Activated CD4-positive, CD25-positive, alpha-beta regulatory T cell treated with anti-CD3 and anti-CD28 coated beads, Interleukin-2, amount 50 U/mL, for 24 hours (primary cell): ENCODE data around the gene IFNLR1.

ENCODE experiments used
- ATAC-seq, 2 donors: fragments of 150-1000 bp; cut with Tn5 transposase; one replicate each; pipeline ENCODE4 v1.10.0; 2021; ENCODE audit warnings: mild to moderate bottlenecking in 1 of 2, moderate library complexity in 1 of 2

IFNLR1 gene

DNA sequence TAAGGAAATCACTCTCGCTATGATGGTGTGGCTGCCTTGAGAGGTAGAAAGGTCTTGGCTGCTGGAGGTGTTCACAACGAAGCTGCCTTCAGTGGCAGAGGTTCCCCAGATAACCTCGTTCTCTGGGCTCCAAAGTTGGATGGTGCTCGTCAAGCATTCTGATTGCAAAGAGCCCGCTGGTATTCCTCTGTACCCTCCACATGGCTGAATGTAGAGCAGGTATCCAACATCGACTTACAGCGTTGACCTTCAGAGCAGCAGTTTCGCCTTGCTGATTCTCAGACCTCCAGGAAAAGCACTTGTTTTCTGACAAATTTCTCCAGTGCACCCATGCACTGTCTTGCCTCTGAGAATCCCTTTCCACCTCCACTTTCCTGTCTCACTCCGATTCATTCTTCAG is 39.9 kb downstream of the IFNLR1 start:
- ATAC-seq, result no peak

DNA sequence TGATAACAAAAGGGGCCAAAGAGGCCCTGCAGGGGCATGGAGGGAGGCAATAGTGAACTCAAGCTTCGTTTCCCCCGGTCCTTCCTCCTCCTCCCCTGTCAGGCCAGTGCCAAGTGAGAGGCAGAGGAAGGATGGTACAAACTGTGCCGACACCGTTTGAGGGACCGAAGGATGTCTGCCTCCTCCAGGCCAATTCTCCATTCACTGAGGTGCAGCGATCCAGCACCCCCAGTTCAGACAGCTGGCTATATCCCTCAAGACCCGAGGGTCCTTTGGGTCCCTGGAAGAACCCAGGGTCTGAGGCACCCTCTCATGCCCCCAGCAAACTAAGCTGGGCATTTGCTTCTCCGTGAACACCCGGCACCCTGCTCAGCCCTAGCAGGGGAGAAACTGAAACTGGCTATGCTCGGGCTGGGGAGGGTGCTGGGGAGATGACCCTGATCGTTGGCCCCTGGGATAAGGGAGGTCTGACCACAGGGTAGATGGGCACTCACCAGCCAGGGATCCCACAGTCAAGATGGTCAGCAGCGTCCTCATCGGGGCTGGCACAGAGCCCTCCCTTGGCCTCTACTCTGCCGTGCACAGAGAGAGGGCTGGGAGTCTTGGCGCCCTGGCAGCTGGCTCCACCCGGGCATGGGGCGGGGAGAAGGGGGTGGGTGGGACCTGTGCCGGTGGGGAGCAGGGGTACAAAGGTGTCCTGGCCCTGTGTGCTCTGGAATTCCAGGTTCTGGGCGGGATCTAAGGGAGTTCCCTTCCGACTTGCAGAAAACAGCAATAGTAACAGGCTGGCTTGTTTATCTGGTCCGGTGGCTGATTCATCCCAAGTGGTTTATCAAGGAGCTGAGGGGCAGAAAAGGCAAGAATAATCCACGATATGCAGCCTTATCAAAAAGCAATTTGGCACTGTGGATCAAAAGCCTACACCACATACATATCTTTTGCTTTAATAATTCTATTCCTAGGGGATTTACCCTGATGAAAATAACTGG is 44.2 kb downstream of the IFNLR1 start, which contains the start of gene IL22RA1:
IL22RA1 (minus strand) TSS at position 595 of the 989 bp plus-strand sequence; CDS start at position 537, 58 bp downstream.
- no peak for ATAC-seq

DNA sequence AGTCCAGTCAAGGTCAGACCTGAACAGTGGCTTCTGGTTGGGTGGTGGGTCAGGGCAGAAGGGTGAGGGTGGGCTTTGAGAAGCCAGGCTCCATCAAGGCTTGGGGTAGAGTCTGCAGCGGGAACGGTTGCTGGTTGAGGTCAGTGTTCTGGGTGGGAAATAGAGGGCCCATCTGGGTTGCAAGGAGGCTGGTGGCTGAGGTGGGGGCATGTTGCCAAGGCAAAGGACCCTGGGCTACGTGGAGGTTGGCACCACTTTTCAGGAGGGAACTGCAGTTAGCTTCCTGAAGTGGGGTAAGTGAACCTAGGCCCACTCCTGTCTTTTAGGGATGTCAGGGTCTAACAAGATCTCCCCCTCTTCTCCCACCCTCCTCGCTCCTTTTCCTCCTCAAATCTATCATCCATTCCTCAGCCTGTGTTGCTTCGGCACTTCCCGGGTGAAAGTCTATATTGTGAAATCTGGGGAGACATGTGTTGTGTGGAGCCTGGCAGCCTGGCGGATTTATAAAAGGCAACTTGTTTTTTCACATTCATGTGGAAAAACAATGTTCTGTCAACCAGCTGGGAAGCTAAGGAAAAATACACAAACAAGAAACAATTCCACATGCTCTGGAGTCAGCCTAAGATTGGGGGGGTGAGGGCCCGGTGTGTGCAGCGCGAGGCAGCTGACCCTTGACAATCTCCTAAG is 45.6 kb downstream of the IFNLR1 start:
- no peak for ATAC-seq

DNA sequence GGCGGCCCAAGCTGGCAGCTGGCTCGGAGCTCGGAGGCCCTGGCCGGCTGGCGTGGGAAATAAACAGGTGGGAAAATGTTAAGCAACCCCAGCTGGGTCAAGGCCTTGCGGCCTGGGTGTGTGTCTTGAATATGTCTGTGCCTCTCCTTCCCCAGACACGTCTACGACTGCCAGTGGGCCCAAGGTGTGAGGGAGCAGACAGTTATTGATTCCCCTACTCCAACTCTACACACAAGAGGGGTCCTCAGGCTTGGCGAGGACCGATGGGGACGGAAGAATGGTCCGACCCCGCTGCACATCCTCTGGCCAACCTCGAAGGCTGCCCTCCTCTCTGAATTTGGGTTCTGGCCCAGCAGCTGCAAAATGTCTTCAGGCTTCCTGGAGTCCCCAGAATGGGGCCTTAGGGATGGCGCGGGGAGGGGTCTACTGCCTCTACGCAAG is 46.3 kb downstream of the IFNLR1 start:
- no peak for ATAC-seq

DNA sequence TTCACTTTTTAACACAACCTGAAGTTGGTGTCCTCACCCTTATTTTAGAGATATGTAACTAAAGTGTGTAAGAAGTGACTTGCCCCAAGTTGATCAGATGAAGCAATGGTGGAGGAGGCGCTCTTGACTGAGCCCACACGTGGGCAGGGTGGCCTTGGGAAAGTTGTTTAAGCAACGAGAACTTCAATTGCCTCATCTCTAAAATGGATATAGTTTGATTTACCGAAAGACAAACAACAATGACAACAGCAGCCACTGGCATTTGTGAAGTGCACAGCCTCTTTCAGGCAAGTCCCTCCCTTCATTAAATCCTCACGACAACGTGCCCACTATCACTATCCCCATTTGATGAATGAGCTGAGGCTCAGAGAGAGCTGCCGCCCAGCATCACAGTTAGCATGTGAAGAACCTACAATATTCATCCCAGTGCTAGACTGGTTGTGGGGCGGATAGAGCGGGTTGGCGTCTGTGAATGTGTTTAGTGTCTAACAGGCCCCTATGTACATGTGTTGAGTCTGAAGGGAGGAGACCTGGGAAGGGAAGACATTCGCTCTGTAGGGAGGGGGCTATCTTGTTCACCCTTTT is 47.2 kb downstream of the IFNLR1 start:
- no peak for ATAC-seq

DNA sequence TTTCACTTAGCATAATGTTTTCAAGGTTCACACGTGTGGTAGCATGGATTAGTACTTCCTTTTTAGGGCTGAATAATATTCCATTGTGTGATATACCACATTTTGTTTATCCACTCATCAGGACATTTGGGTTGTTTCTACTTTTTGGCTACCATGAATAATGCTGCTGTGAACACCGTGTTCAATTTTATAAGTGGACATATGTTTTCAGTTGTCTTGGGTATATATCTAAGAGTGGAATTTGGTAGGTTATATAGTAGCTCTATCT is 47.9 kb downstream of the IFNLR1 start:
- no peak for ATAC-seq

DNA sequence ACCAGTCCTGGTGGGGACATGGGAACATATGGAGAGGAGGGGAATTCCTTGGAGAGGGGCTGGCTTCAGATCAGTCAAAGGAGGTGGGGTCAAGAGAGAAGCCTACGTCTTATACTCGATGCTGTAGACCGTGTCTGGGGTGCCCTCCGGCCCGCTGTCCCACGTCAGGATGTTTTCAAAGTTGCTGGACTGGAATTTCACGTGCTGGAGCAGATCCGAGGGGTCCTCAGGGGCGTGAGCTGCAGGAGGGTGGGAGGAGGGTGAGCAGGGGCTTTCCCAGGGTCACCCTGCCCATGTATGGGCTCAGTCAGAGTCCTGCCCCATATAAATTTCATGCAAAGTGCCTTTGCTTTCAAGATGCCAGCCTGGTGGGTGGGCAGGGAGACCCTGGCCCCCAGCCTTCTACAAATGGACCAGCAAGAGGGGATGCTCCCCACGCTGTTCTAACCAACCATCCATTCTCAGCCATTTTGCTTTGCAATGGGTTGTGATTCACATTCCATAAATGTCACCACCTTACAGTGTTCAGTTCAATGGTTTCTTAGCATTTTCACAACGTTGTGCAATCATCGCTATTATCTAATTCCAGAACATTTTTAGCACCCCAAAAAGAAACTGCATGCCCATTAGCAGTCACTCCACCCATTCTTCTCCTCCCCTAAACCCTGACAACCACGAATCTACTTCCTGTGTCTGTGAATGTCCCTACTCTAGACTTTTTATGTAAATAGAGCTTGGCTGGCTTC is 48.4 kb downstream of the IFNLR1 start:
- ATAC-seq, result no peak

DNA sequence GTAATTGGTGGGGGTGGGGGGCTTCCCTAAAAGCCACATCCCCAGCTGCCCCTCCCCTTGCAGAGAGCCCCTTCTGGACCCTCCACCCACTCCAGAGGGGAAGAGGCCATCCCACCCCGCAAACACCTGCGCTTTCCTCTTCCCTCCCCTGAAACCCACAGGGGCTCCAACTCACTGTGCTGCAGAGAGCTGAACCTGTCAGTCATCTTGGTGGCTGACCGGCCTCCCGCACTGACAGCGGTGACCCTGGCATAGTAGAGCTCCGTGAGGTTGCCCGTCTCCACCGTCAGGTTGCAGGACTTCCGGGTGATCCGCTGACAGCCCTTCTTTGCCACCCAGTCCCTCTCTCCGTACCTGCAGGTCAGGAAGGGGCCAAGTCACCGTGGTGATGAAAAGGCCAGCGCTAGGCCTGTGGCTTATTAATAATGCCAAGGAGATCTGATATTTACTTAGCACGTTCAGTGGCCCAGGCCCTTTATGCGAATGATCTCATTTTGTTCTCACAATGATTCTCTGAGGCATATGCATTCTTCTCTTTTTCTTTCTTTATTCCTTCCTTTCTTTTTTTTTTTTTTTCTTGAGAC is 50.0 kb downstream of the IFNLR1 start:
- ATAC-seq, result no peak

DNA sequence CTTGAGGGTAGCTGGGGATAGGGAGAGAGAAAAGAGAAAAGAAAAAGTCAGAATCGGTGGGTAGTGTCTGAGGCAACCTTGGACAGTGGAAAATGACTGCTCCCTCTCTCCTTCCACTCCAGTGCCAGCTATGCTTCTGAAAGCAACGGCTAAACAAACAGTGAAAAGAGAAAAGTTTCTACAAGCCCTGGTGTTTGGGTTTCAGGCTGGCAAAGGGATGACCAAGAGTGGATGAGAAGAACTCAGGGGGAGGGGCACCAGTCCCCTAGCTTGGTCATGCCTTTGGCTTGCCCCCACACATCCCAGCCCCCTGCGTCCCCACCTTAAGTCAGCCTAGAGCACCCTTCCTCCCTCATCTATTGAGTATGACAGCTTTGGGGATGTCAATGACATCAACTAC is 52.7 kb downstream of the IFNLR1 start:
- no peak for ATAC-seq

DNA sequence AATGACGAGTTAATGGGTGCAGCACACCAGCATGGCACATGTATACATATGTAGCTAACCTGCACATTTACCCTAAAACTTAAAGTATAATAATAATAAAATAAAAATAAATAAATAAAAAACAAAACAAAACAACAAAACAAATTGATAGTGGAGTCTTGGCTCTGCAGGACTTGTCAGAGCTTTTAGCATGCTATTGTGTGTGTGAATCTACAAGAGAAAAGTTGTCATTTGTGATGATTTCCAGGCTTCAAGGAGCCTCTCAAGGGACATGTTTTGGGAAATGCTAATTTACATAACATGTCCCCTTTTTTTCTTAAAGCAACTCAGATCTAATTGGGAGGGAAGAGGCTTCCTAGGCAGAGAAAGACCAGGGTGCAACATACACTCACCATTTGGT is 53.3 kb downstream of the IFNLR1 start:
- no peak for ATAC-seq

DNA sequence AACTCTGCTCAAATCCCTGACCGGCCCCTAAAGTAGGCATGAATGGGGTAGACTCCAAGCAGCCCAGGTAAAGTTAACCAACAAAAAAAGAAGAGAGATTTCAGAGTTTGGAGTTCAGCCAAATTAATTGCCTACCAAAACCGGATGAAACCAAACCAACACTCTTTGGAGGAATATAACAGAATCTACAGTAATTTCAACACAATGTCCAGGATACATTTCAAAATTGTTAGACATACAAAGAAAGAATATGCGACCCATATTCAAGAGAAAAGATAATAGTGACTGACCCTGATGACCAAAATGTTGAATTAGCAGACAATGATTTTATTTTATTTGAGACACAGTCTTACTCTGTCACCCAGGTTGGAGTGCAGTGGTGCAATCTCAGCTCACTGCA is 56.7 kb downstream of the IFNLR1 start:
- no peak for ATAC-seq

DNA sequence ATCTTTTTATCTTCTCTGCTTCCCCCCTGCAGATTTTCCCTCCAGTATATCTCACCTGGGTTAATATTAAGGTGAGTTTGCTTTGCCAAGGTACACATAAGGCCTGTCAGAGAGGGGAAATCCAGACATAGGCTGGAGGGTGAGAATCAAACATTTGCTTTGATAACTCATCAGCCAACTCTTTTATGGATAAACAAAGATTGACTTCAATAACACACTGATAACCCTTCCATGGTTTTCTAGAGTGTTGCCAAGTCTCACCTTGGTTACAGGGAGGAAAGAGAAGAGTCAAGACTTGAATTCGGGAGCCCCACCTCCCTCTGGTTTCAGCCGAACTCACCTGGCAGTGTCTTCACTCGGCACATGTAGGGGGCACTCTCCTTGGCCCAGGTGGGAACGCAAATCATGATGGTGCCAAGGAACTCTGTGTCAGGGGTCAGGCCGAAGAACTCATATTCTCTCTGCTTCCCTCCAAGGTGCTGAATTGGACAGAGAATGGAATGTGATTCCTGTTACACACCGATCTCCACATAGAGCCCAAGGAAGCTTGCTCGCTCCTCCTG is 59.2 kb downstream of the IFNLR1 start:
- ATAC-seq, result no peak

DNA sequence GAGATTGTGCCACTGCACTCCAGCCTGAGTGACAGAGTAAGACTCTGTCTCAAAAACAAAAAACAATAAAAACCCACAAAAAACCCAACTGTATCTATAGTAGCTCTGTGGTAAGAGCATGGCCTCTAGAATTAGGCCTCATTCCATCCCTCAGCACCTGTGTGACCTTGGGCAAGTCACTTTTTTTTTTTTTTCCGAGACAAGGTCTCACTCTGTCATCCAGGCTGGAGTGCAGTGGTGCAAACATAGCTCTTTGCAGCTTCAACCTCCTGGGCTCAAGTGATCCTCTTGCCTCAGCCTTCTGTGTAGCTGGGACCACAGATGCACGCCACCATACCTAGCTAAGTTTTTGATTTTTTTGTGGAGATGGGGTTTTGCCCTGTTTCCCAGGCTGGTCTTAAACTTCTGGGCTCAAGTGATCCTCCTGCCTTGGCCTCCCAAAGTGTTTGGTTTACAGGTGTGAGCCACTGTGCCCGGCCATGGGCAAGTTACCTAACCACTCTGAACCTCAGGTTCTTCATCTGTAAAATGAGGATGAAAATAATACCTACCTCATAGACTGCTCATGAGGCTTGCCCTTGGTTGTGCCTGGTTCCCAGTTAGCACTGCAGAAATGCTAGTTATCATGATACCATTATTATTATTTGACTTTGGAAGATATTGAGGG is 59.8 kb downstream of the IFNLR1 start:
- ATAC-seq, result no peak

DNA sequence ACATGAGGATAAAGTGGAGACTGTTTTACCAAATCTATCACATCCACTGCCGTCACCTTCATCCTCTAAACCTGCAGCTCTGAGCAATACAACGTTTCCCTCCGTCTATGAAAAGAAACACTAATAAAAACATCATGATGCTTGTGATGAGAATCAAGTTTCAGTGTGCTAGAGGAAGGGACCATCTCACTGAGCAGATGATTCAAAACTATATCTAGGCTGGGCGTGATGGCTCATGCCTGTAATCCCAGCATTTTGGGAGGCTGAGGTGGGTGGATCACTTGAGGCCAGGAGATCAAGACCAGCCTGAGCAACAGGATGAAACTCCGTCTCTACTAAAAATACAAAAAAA is 60.4 kb downstream of the IFNLR1 start:
- ATAC-seq, result no peak

DNA sequence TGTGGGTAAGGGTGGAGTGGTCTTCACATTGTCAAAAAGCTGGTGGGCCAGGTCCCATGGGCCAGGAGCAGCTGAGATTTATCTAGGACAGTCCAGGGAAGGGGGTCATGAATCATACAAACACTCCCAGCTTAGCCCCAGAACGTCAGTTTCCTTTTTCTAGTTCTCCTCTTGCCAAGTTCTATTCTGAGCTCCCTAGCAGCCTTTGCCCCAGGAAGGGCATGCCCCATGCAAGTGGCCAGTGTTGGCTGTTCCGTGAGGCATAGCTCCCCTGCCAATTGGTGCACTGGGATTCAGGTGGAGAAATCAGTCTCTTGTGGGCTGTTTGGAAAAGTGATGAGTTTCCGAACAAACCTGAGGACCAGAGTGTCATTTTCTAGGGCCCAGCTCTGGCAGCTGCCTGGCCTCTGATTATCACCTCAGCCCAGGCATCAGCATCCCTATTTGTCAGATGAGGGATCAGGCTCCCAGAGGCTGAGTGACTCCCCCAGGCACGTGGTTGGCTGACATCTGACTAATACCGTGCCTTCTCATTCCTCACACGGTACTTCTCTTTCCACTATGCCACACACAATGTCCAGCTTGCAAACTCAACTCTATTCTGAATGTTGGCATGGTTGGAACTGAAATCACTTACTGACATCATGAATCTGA is 60.9 kb downstream of the IFNLR1 start:
- no peak for ATAC-seq

DNA sequence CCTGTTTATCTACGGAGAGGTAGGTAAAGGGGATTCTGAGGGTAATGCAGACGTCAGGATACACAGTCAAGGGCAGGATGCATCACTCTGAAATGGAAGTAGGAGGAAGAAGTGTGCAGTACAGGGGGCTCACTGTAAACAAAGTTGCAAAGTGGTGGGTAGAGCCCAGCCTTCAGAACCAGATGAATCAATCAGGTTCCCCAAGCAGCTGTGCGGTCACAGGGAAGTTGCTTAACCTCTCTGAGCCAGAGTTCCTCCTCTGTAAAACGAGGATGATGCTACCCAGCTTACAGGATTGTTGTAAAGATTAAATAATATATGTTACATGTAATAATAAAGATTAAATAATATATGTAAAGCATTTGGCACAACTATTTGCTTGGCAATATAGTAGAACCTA is 61.6 kb downstream of the IFNLR1 start:
- ATAC-seq, result no peak

DNA sequence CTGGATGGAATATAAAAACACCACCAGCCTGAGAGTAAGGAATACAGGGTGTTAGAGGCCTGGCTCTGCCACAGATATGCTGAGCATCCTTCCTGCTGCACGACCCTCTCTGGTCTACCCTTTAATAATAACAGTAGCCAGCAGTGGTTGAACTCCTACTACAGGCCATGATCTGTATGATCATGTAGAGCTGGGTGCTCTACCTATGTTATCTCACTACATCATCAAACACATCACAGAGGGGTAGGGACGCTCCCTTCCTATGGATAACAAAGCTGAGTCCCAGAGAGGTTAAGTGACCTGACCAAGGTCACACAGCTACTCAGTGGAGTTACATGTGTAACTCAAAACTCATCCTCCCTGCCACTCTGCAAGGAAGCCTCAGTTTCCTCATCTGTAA is 62.1 kb downstream of the IFNLR1 start:
- no peak for ATAC-seq

DNA sequence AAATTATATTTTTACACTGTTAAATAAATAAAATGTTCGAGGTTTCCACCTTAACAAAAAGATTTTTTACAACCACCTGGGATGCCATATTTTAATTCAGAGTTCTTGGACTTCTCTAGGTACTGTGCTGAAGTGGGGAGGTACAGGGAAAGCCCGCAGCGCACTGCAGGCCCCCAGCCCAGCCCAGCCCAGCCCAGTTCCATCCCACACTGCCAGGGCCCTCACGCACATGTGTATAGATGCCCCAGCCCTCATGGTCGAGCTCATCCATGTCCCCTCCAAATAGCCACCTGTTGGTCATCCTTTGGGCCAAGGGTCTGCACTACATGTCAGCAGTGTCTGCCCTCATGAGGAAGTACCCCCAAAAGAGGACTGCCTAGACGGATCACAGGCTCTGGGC is 63.5 kb downstream of the IFNLR1 start:
- no peak for ATAC-seq

DNA sequence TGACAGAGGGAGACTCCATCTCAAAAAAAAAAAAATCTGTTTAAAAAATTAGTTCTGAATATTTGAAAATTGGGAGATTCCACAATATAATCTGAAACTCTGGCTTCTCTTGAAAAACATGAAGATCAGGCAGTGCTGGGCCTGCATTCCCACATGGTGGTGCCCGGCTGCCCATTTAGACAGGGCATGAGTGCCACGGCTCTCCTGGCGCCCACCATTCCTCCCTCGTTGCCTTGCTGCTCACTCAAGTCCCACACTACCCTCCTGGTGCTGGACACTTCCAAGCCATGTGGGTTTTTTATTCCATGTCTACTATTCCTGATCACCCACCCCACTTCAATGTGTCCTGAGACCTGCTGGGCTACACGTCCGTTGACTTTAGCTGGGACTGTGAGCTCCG is 64.3 kb downstream of the IFNLR1 start:
- ATAC-seq, result no peak

DNA sequence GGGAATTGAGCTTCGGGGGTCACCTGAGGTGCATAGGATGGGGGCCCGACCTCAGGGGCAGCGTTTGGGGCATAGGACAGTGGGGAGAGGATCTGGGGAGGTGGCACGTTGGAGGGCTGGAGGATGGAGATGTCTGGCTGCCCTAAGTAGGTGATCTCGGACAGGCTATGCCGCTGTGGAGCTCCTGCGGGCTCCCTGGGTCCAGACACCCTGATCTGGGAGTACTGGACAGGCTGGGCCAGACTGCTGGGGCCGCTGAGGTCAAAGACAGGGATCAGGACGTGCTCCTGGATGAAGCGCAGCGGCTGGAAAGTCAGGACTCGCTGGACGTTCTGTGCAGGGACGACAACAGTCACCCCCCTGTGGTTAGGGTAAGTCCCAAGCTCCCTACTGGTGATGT is 65.7 kb downstream of the IFNLR1 start:
- ATAC-seq, result no peak

DNA sequence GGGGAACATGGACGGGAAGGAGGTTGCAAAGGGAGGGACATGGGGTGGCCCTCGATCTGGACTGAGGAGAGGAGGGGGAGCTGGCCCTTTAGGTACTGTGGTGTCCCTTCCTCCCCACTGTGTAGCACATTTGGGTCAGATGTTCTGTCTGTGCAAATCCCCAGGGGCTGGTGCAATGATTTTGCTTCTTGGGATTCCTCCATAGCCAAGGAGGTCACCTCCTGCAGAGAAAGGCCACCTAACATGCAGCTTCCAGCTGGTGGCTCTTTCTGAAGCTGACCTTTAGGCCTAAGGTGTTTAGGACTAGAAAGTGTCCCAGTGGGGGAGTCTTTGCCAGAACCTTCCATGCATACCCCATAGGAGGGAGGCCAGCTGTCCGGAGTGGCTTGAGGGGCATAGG is 66.1 kb downstream of the IFNLR1 start:
- ATAC-seq, result no peak
